HepG2 (cell line): ENCODE data around the gene TP53TG5. TPM values are rescaled to one million over a fixed set of nuclear protein-coding genes. Genes with fewer than 3 reads are reported as not detected.

Source experiments
- ATAC-seq: fragments of 200-7000 bp; cut with Tn5 transposase; 3 replicates; pipeline ENCODE4 v1.9.1; 2020; ENCODE audit warnings: mild to moderate bottlenecking, moderate library complexity
- BruUV-seq: library from RNA; stranded (reverse); fragments of 400-500 nt; replicated peaks from 2 replicates; lab custom pipeline; 2021; lab: Mats Ljungman, UMichigan
- CTCF ChIA-PET: fragments of 300-600 bp; formaldehyde crosslinking; extraction: SDS; loops from one replicate; lab custom pipeline; 2021; ENCODE audit warnings: low total read pairs, inconsistent platforms, low intra/inter-chr PET ratio; lab: Yijun Ruan, JAX
- POLR2A ChIA-PET: fragments of 350-600 bp; sonication (Branson Sonifier 250); formaldehyde crosslinking; loops from one replicate; lab custom pipeline; 2020; ENCODE audit warnings: antibody characterized with exemption, inconsistent platforms; lab: Yijun Ruan, JAX
- DNase-seq: peaks from one replicate; pipeline ENCODE4 v3.0.0-alpha.2; 2015; ENCODE audit warnings: low spot score
- FAIRE-seq: peaks from 3 replicates; lab custom pipeline; 2011; peaks lifted over from hg19 to GRCh38; lab: Jason Lieb, UNC
- H2AFZ ChIP-seq: one replicate; pipeline ENCODE4 v1.6.1; 2011; ENCODE audit warnings: low read length, inconsistent platforms
- H3K27ac ChIP-seq: fragments of 300-600 bp; 3 replicates; pipeline ENCODE4 v1.8.0; 2011; ENCODE audit warnings: mixed run types, mild to moderate bottlenecking, mixed read lengths, low read length, inconsistent platforms; ENCODE audit not compliant: insufficient read depth; ENCODE audit errors: extremely low read length
- H3K27me3 ChIP-seq, 2 experiments: fragments of 200-600 bp in 1 of 2; 2 replicates in 1 of 2; 3 replicates in 1 of 2; pipeline versions ENCODE4 v1.6.0 to v1.8.0; 2011; ENCODE audit warnings: low read length in 2 of 2, mild to moderate bottlenecking in 2 of 2, moderate library complexity in 2 of 2, inconsistent platforms in 1 of 2; ENCODE audit not compliant: insufficient read depth in 2 of 2, control insufficient read depth in 1 of 2
- H3K36me3 ChIP-seq, 2 experiments: fragments of 200-600 bp in 1 of 2; replicated peaks in 1 of 2; 2 replicates in 1 of 2; 3 replicates in 1 of 2; pipeline versions ENCODE4 v1.5.1 to v1.8.0; 2011; ENCODE audit warnings: low read length in 2 of 2, inconsistent platforms in 1 of 2; ENCODE audit not compliant: insufficient read depth in 2 of 2, control insufficient read depth in 1 of 2
- H3K4me1 ChIP-seq: 2 replicates; pipeline ENCODE4 v1.5.1; 2012; ENCODE audit warnings: low read length, inconsistent platforms; ENCODE audit not compliant: insufficient read depth
- H3K4me2 ChIP-seq: 2 replicates; pipeline ENCODE4 v1.6.0; 2011; ENCODE audit warnings: low read depth, low read length, inconsistent platforms
- H3K4me3 ChIP-seq, 3 experiments: fragments of 200-600 bp in 1 of 3; sonication (generic), shearing (Covaris generic) in 1 of 3; replicated peaks in 1 of 3; 2 replicates each; pipeline ENCODE4 v1.5.1; 2011 to 2016; ENCODE audit warnings: low read length in 3 of 3, inconsistent platforms in 2 of 3, low read depth in 2 of 3, mild to moderate bottlenecking in 2 of 3, control low read depth in 1 of 3, mixed read lengths in 1 of 3; ENCODE audit not compliant: insufficient read depth in 1 of 3
- H3K79me2 ChIP-seq: one replicate; pipeline ENCODE4 v1.6.1; 2011; ENCODE audit warnings: low read length, inconsistent platforms; ENCODE audit not compliant: insufficient read depth
- H3K9ac ChIP-seq: 2 replicates; pipeline ENCODE4 v1.6.0; 2011; ENCODE audit warnings: mild to moderate bottlenecking, low read depth, low read length, inconsistent platforms; ENCODE audit not compliant: insufficient read depth
- H3K9me3 ChIP-seq: 2 replicates; pipeline ENCODE4 v1.5.1; 2012; ENCODE audit warnings: mild to moderate bottlenecking, low read length
- H4K20me1 ChIP-seq: 2 replicates; pipeline ENCODE4 v1.6.0; 2011; ENCODE audit warnings: inconsistent platforms, mild to moderate bottlenecking, low read length, moderate library complexity; ENCODE audit not compliant: insufficient read depth
- AGO1 ChIP-seq: fragments of 200-400 bp; formaldehyde crosslinking; IDR thresholded peaks from 2 replicates; pipeline ENCODE4 v1.6.1; 2017; ENCODE audit warnings: mild to moderate bottlenecking, low read depth, low read length, moderate library complexity; ENCODE audit not compliant: poor library complexity, severe bottlenecking
- HES4 ChIP-seq: sonication (generic); formaldehyde crosslinking; IDR thresholded peaks from 2 replicates; pipeline ENCODE4 v1.9.0; 2021; ENCODE audit warnings: mild to moderate bottlenecking, missing genetic modification reagents, borderline replicate concordance
- KMT2B ChIP-seq: IDR thresholded peaks from 2 replicates; pipeline ENCODE4 v1.6.1; 2016; ENCODE audit warnings: missing genetic modification reagents, missing compliant biosample characterization
- MBD4 ChIP-seq: IDR thresholded peaks from 2 replicates; pipeline ENCODE4 v1.6.1; 2012; ENCODE audit warnings: low read length, inconsistent platforms, borderline replicate concordance
- PHF20 ChIP-seq: sonication (generic); formaldehyde crosslinking; IDR thresholded peaks from 2 replicates; pipeline ENCODE4 v1.5.0; 2020; ENCODE audit warnings: mild to moderate bottlenecking, missing genetic modification reagents
- POLR2AphosphoS2 ChIP-seq: IDR thresholded peaks from 2 replicates; pipeline ENCODE4 v1.6.1; 2011; ENCODE audit warnings: low read depth, low read length, improper control_type of control experiment
- PPARG ChIP-seq: conservative IDR thresholded peaks from 2 replicates; pipeline ENCODE4 v1.6.1; 2016; ENCODE audit warnings: missing biosample characterization, missing genetic modification reagents
- SNAI1 ChIP-seq: sonication (generic); formaldehyde crosslinking; IDR thresholded peaks from 2 replicates; pipeline ENCODE4 v1.5.0; 2020; ENCODE audit warnings: mild to moderate bottlenecking, missing genetic modification reagents, borderline replicate concordance
- YEATS4 ChIP-seq: sonication (generic); formaldehyde crosslinking; IDR thresholded peaks from 2 replicates; pipeline ENCODE4 v1.4.0; 2020; ENCODE audit warnings: missing genetic modification reagents, borderline replicate concordance
- WGBS: methylation state at CpG from one replicate; pipeline ENCODE4 v1.1.6; 2017; ENCODE audit warnings: low lambda C conversion rate; 5-methylcytosine and 5-hydroxymethylcytosine counted together
- in situ Hi-C: cut with HindIII; loops from 2 replicates; pipeline ENCODE4 v1.10.0; 2017; ENCODE audit warnings: low pct_unique_long_range_greater_than_20kb; ENCODE audit not compliant: extremely low pct_ligation_motif_present
- intact Hi-C: fragments of 100-400 bp; cut with micrococcal nuclease; formaldehyde crosslinking; loops from one replicate; pipeline ENCODE4 v1.10.0; 2022; ENCODE audit not compliant: unreplicated experiment
- polyA plus RNA-seq, 8 experiments: library from polyadenylated mRNA; depleted of rRNA in 3 of 8; stranded (reverse) in 7 of 8; unstranded in 1 of 8; fragments of >200 nt; fragmentation: Illumina TruSeq in 4 of 8; extraction: Trizol in 4 of 8; gene quantifications; 2 replicates each; pipeline versions ENCODE4 v1.2.1 to v1.2.3, GENCODE V29; 2011 to 2016; ENCODE audit warnings: low read depth in 4 of 8, missing spikeins in 1 of 8, mixed read lengths in 1 of 8; ENCODE audit not compliant: insufficient read depth in 1 of 8
- total RNA-seq, 5 experiments: library from RNA; depleted of rRNA; stranded (reverse); fragments of >200 nt; fragmentation: Illumina TruSeq; extraction: Trizol; gene quantifications; 2 replicates each; pipeline ENCODE4 v1.2.3, GENCODE V29; 2016; ENCODE audit warnings: low read depth in 1 of 5
- TF ChIP-seq, protein P1 (sequence below): sonication (generic); formaldehyde crosslinking; IDR thresholded peaks from 2 replicates; pipeline ENCODE4 v1.8.1; 2023; ENCODE audit warnings: mild to moderate bottlenecking, missing genetic modification reagents

TP53TG5 gene
- total and polyA plus RNA-seq, 2 of the 13 experiments (the other 11 are each of a cell fraction or from before 2014, with no cell fraction given), result 0.11 TPM; not detected in 1

DNA sequence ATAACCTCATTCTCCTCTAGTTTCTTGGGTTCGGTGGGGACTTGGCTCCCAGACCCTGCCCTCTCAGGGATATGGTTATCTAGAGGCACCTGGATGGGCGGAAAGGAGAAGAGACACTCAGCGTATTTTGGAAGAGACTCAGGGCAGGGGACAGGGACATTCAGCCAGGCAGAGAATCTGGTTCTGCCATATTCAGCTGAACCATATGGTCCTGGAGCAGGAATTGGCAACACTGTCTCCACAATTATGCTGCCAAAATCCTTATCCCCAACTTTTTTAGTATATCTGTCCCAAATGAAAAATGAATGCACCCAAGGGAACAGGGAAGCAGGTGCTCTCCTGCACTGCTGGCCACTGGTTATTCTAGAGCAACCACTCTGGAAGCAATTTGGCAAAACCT is 47.6 kb downstream of the TP53TG5 start:
- intact Hi-C loops, result no loop called here
- WGBS, result 93% methylated on average over 3 of the region's 3 CpGs
- H3K79me2 ChIP-seq, result no peaks in the 10 kb centered on the region
- BruUV-seq, result no TSS peak
- H3K9ac ChIP-seq, result no peak overlapping the region
- CTCF ChIA-PET, result no interaction called here
- DNase-seq, result no peak
- peaks cover 48 to 66% of the 10 kb centered on the region in 2 experiments for H3K36me3 ChIP-seq
- in situ Hi-C loops, result no loop called here
- no peak overlapping the region for H3K4me2 ChIP-seq
- H3K4me3 ChIP-seq, result no peak overlapping the region
- no peaks in the 10 kb centered on the region for H3K9me3 ChIP-seq
- FAIRE-seq, result no peak
- no peaks in the 10 kb centered on the region for H3K27me3 ChIP-seq
- no peak overlapping the region for H3K27ac ChIP-seq
- H4K20me1 ChIP-seq, result no peaks in the 10 kb centered on the region
- POLR2A ChIA-PET, result interaction anchor here (0.7 to 2.0 kb wide), 2 partner anchors 12 to 13 kb away, joined by 3 to 8 read pairs; no protein-coding TSS in a partner anchor
- H2AFZ ChIP-seq, result no peak overlapping the region
- H3K4me1 ChIP-seq, result no peaks in the 10 kb centered on the region
- TF ChIP-seq PPARG (CRISPR knock-in tag) (no peak), KMT2B (CRISPR knock-in tag) (no peak), MBD4 (no peak), POLR2AphosphoS2 (no peak), PHF20 (CRISPR knock-in tag) (no peak), SNAI1 (CRISPR knock-in tag) (no peak), AGO1 (no peak), YEATS4 (no peak), HES4 (no peak)
- TF ChIP-seq, protein P1, sequence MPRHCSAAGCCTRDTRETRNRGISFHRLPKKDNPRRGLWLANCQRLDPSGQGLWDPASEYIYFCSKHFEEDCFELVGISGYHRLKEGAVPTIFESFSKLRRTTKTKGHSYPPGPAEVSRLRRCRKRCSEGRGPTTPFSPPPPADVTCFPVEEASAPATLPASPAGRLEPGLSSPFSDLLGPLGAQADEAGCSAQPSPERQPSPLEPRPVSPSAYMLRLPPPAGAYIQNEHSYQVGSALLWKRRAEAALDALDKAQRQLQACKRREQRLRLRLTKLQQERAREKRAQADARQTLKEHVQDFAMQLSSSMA (CRISPR knock-in tag), result no peak
- ATAC-seq, result no peak
